Astrocyte (in vitro differentiated cells and primary cell): Measurements from ENCODE around the gene DROSHA. TPM values are rescaled to one million over a fixed set of nuclear protein-coding genes. Genes with fewer than 3 reads are reported as not detected.

Source experiments
- DNase-seq: peaks from one replicate; pipeline ENCODE4 v3.0.0-alpha.2; 2010; ENCODE audit warnings: low read depth
- FAIRE-seq: peaks from 2 replicates; lab custom pipeline; 2011; peaks lifted over from hg19 to GRCh38; lab: Jason Lieb, UNC
- H2AFZ ChIP-seq: 2 replicates; pipeline ENCODE4 v1.6.0; 2012; ENCODE audit warnings: low read depth, low read length, inconsistent platforms
- H3K27ac ChIP-seq: 2 replicates; pipeline ENCODE4 v1.5.1; 2011; ENCODE audit warnings: low read depth, low read length, inconsistent platforms
- H3K27me3 ChIP-seq: 2 replicates; pipeline ENCODE4 v1.6.0; 2011; ENCODE audit warnings: low read length, inconsistent platforms; ENCODE audit not compliant: insufficient read depth
- H3K36me3 ChIP-seq: 2 replicates; pipeline ENCODE4 v1.5.1; 2011; ENCODE audit warnings: low read length, inconsistent platforms; ENCODE audit not compliant: insufficient read depth
- H3K4me1 ChIP-seq: 2 replicates; pipeline ENCODE4 v1.5.1; 2011; ENCODE audit warnings: low read length, inconsistent platforms; ENCODE audit not compliant: insufficient read depth
- H3K4me2 ChIP-seq: 2 replicates; pipeline ENCODE4 v1.6.0; 2012; ENCODE audit warnings: low read length, inconsistent platforms
- H3K4me3 ChIP-seq: 2 replicates; pipeline ENCODE4 v1.5.1; 2011; ENCODE audit warnings: low read depth, mild to moderate bottlenecking, low read length, inconsistent platforms; ENCODE audit not compliant: insufficient read depth
- H3K79me2 ChIP-seq: 2 replicates; pipeline ENCODE4 v1.6.0; 2012; ENCODE audit warnings: mild to moderate bottlenecking, low read length, inconsistent platforms; ENCODE audit not compliant: insufficient read depth
- H3K9ac ChIP-seq: 2 replicates; pipeline ENCODE4 v1.6.0; 2012; ENCODE audit warnings: mild to moderate bottlenecking, low read length, inconsistent platforms
- H3K9me3 ChIP-seq: 2 replicates; pipeline ENCODE4 v1.5.1; 2012; ENCODE audit warnings: low read depth, mild to moderate bottlenecking, low read length, inconsistent platforms; ENCODE audit not compliant: insufficient read depth
- H4K20me1 ChIP-seq: 2 replicates; pipeline ENCODE4 v1.6.0; 2012; ENCODE audit warnings: low read length, inconsistent platforms; ENCODE audit not compliant: insufficient read depth
- H3K27ac Mint-ChIP-seq: one replicate; pipeline ENCODE4 v1.8.0; 2021; ENCODE audit warnings: mild to moderate bottlenecking, mixed read lengths; ENCODE audit not compliant: unreplicated experiment
- H3K27me3 Mint-ChIP-seq: one replicate; pipeline ENCODE4 v1.8.0; 2021; ENCODE audit warnings: low read depth, mixed read lengths; ENCODE audit not compliant: unreplicated experiment
- H3K36me3 Mint-ChIP-seq: one replicate; pipeline ENCODE4 v1.8.0; 2021; ENCODE audit warnings: low read depth, mixed read lengths; ENCODE audit not compliant: unreplicated experiment
- H3K4me1 Mint-ChIP-seq: one replicate; pipeline ENCODE4 v1.8.0; 2021; ENCODE audit warnings: low read depth, mixed read lengths; ENCODE audit not compliant: unreplicated experiment
- H3K4me3 Mint-ChIP-seq: one replicate; pipeline ENCODE4 v1.8.0; 2021; ENCODE audit warnings: mild to moderate bottlenecking, moderate library complexity, mixed read lengths; ENCODE audit not compliant: unreplicated experiment
- H3K9me3 Mint-ChIP-seq: one replicate; pipeline ENCODE4 v1.8.0; 2021; ENCODE audit warnings: mild to moderate bottlenecking, mixed read lengths; ENCODE audit not compliant: unreplicated experiment
- CTCF ChIP-seq: IDR thresholded peaks from 2 replicates; pipeline ENCODE4 v1.5.1; 2011; ENCODE audit warnings: low read depth, mild to moderate bottlenecking, inconsistent platforms, low read length, moderate library complexity; ENCODE audit not compliant: insufficient read depth
- EZH2 ChIP-seq: IDR thresholded peaks from 2 replicates; pipeline ENCODE4 v1.6.1; 2012; ENCODE audit warnings: mild to moderate bottlenecking, low read length, inconsistent platforms; ENCODE audit not compliant: insufficient read depth
- total RNA-seq: library from RNA; stranded (reverse); gene quantifications from 2 replicates; pipeline ENCODE4 v1.2.1, GENCODE V29; 2021

The DROSHA gene
- total RNA-seq, 1 donor from 2014 or later = 50.6 TPM

- no peak overlapping the region for H3K4me2 ChIP-seq
- no peaks in the 10 kb centered on the region for H3K79me2 ChIP-seq
- H3K9ac ChIP-seq = no peak overlapping the region
- no peak for DNase-seq
- H3K4me3 ChIP-seq = no peak overlapping the region
- H2AFZ ChIP-seq = no peak overlapping the region
- TF ChIP-seq EZH2 = no peak
- no peak for TF ChIP-seq CTCF
- H3K4me1 Mint-ChIP-seq = peaks cover 4% of the 10 kb centered on the region
- H4K20me1 ChIP-seq = no peaks in the 10 kb centered on the region
- no peak overlapping the region for H3K4me3 Mint-ChIP-seq
- no peaks in the 10 kb centered on the region for H3K36me3 ChIP-seq
- H3K36me3 Mint-ChIP-seq = peaks cover under 1% of the 10 kb centered on the region
- H3K27me3 Mint-ChIP-seq = peaks cover 2% of the 10 kb centered on the region
- no peaks in the 10 kb centered on the region for H3K27me3 ChIP-seq
- H3K27ac Mint-ChIP-seq = no peak overlapping the region
- H3K27ac ChIP-seq = no peak overlapping the region
- H3K9me3 Mint-ChIP-seq = peaks cover 6% of the 10 kb centered on the region
- FAIRE-seq = no peak
- no peaks in the 10 kb centered on the region for H3K9me3 ChIP-seq
- no peaks in the 10 kb centered on the region for H3K4me1 ChIP-seq
Measured at GRCh38 chr5:31393126-31393525, 138.8 kb downstream of the DROSHA start.

GRCh38 chr5:31392061-31392460 lies 139.8 kb downstream of the DROSHA start:
- no peaks in the 10 kb centered on the region for H3K4me1 ChIP-seq
- Mint-ChIP-seq H3K27ac (no peak overlapping the region), H3K27me3 (peaks cover 2% of the 10 kb centered on the region), H3K36me3 (no peaks in the 10 kb centered on the region), H3K9me3 (peaks cover 11% of the 10 kb centered on the region), H3K4me3 (no peak overlapping the region), H3K4me1 (peaks cover 4% of the 10 kb centered on the region)
- H2AFZ ChIP-seq = no peak overlapping the region
- FAIRE-seq (no peak), DNase-seq (no peak)
- H3K4me3 ChIP-seq = no peak overlapping the region
- no peak overlapping the region for H3K4me2 ChIP-seq
- H3K27me3 ChIP-seq = no peaks in the 10 kb centered on the region
- H3K79me2 ChIP-seq = no peaks in the 10 kb centered on the region
- no peaks in the 10 kb centered on the region for H3K9me3 ChIP-seq
- no peaks in the 10 kb centered on the region for H4K20me1 ChIP-seq
- no peak overlapping the region for H3K27ac ChIP-seq
- H3K9ac ChIP-seq = no peak overlapping the region
- TF ChIP-seq CTCF (no peak), EZH2 (no peak)
- no peaks in the 10 kb centered on the region for H3K36me3 ChIP-seq

- Histone ChIP-seq H3K4me1 (no peaks in the 10 kb centered on the region), H3K27ac (no peak overlapping the region), H3K4me3 (no peak overlapping the region), H3K9ac (no peak overlapping the region), H4K20me1 (no peaks in the 10 kb centered on the region), H2AFZ (no peak overlapping the region), H3K79me2 (no peaks in the 10 kb centered on the region), H3K9me3 (peaks cover 8% of the 10 kb centered on the region), H3K27me3 (no peaks in the 10 kb centered on the region), H3K4me2 (no peak overlapping the region), H3K36me3 (no peaks in the 10 kb centered on the region)
- TF ChIP-seq EZH2 = no peak
- no peak for TF ChIP-seq CTCF
- FAIRE-seq (no peak), DNase-seq (no peak)
- no peaks in the 10 kb centered on the region for H3K36me3 Mint-ChIP-seq
- no peak overlapping the region for H3K4me3 Mint-ChIP-seq
- peaks cover 7% of the 10 kb centered on the region for H3K4me1 Mint-ChIP-seq
- no peak overlapping the region for H3K27ac Mint-ChIP-seq
- peaks cover 11% of the 10 kb centered on the region for H3K9me3 Mint-ChIP-seq
- peaks cover 2% of the 10 kb centered on the region for H3K27me3 Mint-ChIP-seq
Measured at GRCh38 chr5:31390256-31390655, 141.6 kb downstream of the DROSHA start.
